GM19025 (cell line): ENCODE data around the gene VRTN.

ENCODE experiments used
- ATAC-seq: cut with Tn5 transposase; IDR thresholded peaks from one replicate; pipeline ENCODE4 v1.9.1; 2021; ENCODE audit warnings: mild to moderate bottlenecking, low read depth, moderate library complexity; ENCODE audit not compliant: unreplicated experiment

VRTN gene

GRCh38 chr14:74391479-74391878 lies 43.2 kb downstream of the VRTN start:
- no peak for ATAC-seq

- no peak for ATAC-seq
Observed at GRCh38 chr14:74392616-74393570, 44.6 kb downstream of the VRTN start.

DNA sequence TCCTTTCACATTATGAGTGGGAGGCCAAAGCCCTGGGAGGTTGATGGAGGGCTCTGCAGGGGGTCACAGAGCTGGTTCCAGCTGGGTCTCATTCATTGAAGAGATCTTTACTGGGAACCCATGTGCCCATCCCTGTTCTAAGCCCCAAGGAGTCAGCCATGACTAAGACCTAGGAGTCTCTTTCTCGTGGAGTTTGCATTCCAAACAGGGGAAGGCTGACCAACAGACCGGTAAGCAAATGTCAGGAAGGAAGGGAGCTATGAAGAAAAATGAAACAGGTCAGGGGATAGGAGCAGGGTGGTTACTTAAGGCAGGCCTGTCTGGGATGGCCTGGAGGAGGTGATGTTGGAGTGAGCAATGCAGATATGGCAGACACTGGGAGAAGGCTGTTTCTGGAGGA lies 46.3 kb downstream of the VRTN start:
- ATAC-seq, result no peak

DNA sequence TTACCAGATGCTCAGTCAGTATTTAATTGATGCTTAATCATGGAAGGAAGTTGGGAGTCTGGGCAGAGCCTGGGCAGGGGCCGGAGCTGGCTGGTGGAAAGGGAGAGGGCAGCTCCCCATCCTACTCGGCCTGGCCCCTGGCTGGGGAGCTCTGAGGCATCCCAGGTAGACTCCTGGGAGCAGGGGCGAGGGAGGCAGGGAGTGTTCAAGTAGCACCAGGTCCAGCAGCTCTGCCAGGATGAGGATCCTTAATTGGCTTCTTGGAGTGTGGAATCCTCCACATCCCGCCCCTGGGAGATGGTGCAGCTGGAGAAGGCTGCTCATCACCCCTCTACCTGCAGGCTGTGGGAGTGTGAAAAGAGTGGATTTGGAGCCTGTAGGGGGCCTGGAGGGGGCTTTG lies 46.8 kb downstream of the VRTN start:
- ATAC-seq, result no peak

DNA sequence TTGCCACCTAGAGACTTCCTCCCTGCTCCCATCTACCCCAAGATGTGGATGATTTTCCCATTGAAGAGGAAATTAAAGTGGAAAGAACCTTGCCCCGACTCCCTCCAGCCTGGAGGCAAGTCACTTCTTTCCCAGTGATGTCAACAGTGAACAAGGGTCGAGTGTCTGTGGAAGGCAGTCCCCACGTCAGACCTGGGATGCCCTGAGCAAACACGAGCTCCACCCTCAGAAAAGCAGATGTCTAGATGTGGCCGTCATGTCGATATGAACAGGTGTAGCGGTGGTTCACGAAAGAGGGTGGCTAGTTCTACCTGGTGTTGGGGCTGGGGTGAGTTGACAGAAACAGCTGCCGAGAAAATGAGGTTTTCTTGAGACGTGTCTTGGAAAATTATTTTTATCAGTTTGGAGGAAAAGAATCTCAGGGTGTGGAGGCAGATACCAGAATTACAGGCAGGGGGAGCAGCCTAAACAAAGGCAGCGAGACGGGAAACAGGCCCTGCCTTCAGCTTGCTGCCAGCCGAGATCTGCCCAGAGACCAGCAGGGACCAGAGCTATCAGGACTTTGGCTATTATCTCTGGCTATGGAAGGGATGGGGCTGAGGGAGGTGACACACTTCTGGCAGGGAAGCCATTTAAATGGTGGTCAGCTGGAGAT lies 51.9 kb downstream of the VRTN start:
- no peak for ATAC-seq

DNA sequence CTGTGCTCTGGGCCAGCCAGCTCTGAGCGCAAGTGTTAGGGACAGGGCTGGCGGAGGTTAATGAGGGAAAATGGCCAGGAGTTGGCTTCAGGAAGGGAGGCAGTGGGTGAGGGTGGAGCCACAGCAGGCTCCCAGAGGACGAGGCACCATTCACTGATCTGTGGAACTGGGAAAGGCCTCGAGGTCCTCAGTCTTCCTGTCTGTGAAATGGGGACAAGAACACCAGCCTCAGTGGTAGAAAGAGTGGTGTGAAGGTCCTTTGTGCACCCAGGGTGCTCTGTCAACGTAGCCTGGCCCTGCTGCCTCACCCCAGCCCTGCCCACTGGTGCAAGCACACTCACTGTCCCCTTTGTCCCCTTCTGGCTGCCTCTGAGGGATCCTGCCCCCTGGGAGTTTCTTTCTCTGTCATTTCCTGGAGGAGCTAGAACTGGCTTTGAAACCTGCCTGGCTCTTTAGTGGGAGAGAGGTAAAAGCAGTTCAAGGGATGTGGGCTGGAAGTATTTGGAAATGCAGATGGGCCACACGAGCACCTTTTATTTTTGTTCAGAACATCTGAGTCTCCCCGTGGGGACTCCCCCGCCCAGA lies 52.7 kb downstream of the VRTN start:
- ATAC-seq, result no peak

GRCh38 chr14:74401504-74402241 lies 53.4 kb downstream of the VRTN start:
- peak; percentile 74 for ATAC-seq

GRCh38 chr14:74402401-74403251 lies 54.4 kb downstream of the VRTN start:
- no peak for ATAC-seq

GRCh38 chr14:74403619-74404417 lies 55.5 kb downstream of the VRTN start:
- ATAC-seq, result no peak

DNA sequence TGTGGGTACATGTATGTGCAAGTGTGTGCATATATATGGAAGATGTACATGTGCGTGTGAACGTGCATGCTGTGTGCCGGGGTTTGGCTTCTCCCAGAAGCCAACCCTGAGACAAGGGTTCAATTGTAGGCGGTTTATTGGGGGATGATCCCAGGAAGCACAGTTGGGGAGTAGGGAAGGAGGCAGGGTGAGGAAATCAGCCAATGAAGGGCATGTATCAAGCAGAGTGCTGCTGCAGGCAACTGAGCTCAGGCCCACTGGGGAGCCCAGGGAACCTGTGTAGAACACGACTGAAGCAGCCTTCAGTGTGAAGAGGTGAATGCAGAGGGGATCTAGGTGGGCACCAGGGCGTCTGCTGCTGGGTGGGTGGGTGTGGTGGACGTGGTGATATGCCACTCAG lies 56.2 kb downstream of the VRTN start:
- ATAC-seq, result no peak

GRCh38 chr14:74405663-74406062 lies 57.4 kb downstream of the VRTN start:
- no peak for ATAC-seq

GRCh38 chr14:74407021-74407800 lies 58.9 kb downstream of the VRTN start:
- ATAC-seq, result no peak

- ATAC-seq, result no peak
Observed at GRCh38 chr14:74407801-74408154, 59.5 kb downstream of the VRTN start.

DNA sequence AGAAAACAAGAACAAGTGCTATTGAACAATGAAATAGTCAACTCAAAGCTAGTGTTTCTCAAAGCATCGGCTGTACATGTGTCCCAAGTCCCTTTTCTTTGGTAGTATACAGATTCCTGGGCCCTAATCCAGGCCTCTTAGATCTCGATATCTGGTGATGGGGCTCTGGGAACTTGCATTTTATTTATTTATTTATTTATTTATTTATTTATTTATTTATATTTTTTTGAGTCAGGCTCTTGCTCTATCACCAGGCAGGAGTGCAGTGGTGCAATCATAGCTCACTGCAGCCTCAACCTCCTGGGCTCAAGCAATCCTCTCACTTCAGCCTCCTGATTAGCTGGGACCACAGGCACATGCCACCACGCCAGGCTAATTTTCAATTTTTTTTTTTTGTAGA lies 60.6 kb downstream of the VRTN start:
- ATAC-seq, result no peak

- ATAC-seq, result no peak
Observed at GRCh38 chr14:74409441-74409840, 61.2 kb downstream of the VRTN start.
